ENCODE data around the gene PARP12. TPM values are rescaled to one million over a fixed set of nuclear protein-coding genes. Genes with fewer than 3 reads are reported as not detected.
"Not testable (repeated sequence)": the region's sequence is repeated elsewhere in the genome, so short reads cannot be mapped to it uniquely, and the experiment has no call there.

PARP12 gene, protein sequence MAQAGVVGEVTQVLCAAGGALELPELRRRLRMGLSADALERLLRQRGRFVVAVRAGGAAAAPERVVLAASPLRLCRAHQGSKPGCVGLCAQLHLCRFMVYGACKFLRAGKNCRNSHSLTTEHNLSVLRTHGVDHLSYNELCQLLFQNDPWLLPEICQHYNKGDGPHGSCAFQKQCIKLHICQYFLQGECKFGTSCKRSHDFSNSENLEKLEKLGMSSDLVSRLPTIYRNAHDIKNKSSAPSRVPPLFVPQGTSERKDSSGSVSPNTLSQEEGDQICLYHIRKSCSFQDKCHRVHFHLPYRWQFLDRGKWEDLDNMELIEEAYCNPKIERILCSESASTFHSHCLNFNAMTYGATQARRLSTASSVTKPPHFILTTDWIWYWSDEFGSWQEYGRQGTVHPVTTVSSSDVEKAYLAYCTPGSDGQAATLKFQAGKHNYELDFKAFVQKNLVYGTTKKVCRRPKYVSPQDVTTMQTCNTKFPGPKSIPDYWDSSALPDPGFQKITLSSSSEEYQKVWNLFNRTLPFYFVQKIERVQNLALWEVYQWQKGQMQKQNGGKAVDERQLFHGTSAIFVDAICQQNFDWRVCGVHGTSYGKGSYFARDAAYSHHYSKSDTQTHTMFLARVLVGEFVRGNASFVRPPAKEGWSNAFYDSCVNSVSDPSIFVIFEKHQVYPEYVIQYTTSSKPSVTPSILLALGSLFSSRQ
- total RNA-seq = 10 to 100 TPM; 21.9 to 46.4 TPM

DNA sequence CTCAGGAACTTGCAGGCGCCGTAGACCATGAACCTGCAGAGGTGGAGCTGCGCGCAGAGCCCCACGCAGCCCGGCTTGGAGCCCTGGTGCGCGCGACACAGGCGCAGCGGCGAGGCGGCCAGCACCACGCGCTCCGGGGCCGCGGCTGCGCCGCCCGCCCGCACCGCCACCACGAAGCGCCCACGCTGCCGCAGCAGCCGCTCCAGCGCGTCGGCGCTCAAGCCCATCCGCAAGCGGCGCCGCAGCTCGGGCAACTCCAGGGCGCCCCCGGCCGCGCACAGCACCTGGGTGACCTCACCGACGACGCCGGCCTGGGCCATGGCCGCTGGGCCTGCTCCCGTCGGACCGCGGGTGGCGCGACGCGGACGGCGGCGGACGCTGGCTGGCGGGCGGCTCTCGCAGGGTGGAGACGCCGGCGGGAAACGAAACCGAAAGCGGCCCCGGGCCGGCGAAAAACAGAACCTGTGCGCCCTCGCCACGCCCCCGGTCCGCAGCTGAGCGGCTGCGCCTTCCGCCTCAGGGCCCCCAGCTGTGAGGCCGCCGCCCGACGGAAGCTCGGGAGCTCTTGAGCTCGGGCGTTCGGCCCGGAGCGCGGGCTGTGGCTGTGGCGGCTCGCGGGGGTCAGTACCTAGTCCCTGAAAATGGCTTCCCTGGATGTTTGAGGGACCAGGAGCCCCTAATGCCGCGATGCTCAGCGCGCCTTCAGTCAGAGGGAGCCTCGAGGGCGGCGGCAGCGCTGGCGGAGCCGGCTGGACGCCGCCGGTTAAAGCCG lies at the start of gene PARP12:
PARP12 (minus strand) TSS at position 424 of the 772 bp plus-strand sequence; CDS start at position 320, 104 bp downstream.
- peak; percentile 82 for DNase-seq (ENCODE audit: low spot score)
- Histone ChIP-seq H3K27ac (peak within 1 kb of the TSS; percentile 91 to 93), H3K27me3 (replicated peaks; ENCODE audit: insufficient read depth) (no peaks in the 10 kb centered on the region), H3K4me1 (replicated peaks) (peaks cover 7% of the 10 kb centered on the region), H3K4me3 (peak within 1 kb of the TSS; percentile 74 to 75), H3K9me3 (no peaks in the 10 kb centered on the region), H3K36me3 (no peaks in the 10 kb centered on the region)
- 0% methylated on average over 60 of the region's 106 CpGs for WGBS
- TF ChIP-seq, protein P1, sequence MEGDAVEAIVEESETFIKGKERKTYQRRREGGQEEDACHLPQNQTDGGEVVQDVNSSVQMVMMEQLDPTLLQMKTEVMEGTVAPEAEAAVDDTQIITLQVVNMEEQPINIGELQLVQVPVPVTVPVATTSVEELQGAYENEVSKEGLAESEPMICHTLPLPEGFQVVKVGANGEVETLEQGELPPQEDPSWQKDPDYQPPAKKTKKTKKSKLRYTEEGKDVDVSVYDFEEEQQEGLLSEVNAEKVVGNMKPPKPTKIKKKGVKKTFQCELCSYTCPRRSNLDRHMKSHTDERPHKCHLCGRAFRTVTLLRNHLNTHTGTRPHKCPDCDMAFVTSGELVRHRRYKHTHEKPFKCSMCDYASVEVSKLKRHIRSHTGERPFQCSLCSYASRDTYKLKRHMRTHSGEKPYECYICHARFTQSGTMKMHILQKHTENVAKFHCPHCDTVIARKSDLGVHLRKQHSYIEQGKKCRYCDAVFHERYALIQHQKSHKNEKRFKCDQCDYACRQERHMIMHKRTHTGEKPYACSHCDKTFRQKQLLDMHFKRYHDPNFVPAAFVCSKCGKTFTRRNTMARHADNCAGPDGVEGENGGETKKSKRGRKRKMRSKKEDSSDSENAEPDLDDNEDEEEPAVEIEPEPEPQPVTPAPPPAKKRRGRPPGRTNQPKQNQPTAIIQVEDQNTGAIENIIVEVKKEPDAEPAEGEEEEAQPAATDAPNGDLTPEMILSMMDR (IDR thresholded peaks at IDR 0.05) = peak in 1 of 4 experiments; percentile 12
- TF ChIP-seq POLR2AphosphoS5 (IDR thresholded peaks at IDR 0.05) = peak; percentile 34
- TF ChIP-seq POLR2A (IDR thresholded peaks at IDR 0.05) = peak; percentile 54
- intact Hi-C loops (cut with DNase I) = loop anchor here (10.0 kb wide), 1 partner anchor 698 kb away; no protein-coding TSS in a partner anchor

DNA sequence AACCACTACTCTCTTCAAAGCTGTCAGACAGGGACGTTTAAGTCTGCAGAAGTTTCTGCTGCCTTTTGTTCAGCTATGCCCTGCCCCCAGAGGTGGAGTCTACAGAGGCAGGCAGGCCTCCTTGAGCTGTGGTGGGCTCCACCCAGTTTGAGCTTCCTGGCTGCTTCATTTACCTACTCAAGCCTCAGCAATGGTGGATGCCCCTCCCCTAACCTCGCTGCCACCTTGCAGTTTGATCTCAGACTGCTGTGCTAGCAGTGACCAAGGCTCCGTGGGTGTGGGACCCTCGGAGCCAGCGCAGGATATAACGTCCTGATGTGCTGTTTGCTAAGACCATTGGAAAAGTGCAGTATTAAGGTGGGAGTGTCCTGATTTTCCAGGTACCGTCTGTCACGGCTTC lies 46.0 kb upstream of the PARP12 start:
- H3K9me3 ChIP-seq; DNase-seq (ENCODE audit: low spot score); H3K27me3 ChIP-seq (replicated peaks; ENCODE audit: insufficient read depth); H3K36me3 ChIP-seq; H3K27ac ChIP-seq; H3K4me1 ChIP-seq (replicated peaks); intact Hi-C loops (cut with DNase I); H3K4me3 ChIP-seq: not testable (repeated sequence)
- WGBS = 87% methylated on average over 8 of the region's 8 CpGs

DNA sequence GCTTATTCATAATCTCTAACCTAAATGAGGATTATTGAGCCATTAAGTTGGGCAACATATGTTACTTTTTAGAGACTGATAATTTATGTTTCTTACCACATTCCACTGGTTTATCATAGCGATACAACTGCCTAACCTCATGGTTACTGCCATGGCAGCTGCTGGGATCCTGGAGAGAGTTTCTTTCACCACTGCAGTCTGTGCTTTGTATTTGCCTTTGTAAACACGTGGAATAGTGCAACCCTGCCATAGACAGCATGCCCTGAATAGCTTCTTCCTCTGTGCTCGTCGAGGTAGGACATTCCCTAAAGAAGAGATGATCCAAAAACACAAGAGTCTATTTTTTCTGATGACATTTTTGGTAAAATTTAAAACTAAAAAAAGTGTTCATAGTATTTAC lies 33.7 kb upstream of the PARP12 start:
- peaks cover 0 to 5% of the 10 kb centered on the region in 2 donors for H3K36me3 ChIP-seq
- H3K4me3 ChIP-seq = no peak overlapping the region
- no peak for DNase-seq (ENCODE audit: low spot score)
- intact Hi-C loops (cut with DNase I) = no loop called here
- no peaks in the 10 kb centered on the region for H3K27me3 ChIP-seq (replicated peaks; ENCODE audit: insufficient read depth)
- H3K9me3 ChIP-seq = no peaks in the 10 kb centered on the region
- TF ChIP-seq POLR2AphosphoS5 (IDR thresholded peaks at IDR 0.05) = no peak
- no peak for TF ChIP-seq POLR2A (IDR thresholded peaks at IDR 0.05)
- TF ChIP-seq, protein P1 (IDR thresholded peaks at IDR 0.05) = no peak
- no peaks in the 10 kb centered on the region for H3K4me1 ChIP-seq (replicated peaks)
- 80% methylated on average over 4 of the region's 4 CpGs for WGBS
- H3K27ac ChIP-seq = no peak overlapping the region

DNA sequence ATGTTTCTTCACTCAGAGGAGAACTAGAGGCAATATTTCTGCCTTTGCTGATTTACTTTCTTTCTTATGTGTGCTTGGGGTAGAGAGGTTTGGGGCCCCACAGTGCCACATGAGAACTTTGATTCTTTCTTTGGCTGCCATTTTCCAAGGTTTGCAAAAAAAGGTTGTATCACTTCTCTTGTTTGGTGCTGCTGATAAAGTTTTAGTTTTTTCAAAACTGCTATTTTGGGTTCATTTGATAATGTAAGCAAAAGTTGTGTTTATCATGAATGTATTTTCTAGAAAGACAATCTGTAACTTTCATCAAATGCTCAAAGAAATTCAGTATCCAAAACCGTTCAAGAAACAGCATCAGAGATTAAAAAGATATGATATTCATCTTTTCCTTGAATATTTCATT lies 30.6 kb upstream of the PARP12 start:
- WGBS = 68% methylated on average over 1 of the region's 1 CpG
- no peak overlapping the region for H3K27ac ChIP-seq
- H3K9me3 ChIP-seq = no peaks in the 10 kb centered on the region
- no peak overlapping the region for H3K4me3 ChIP-seq
- intact Hi-C loops (cut with DNase I) = no loop called here
- TF ChIP-seq POLR2AphosphoS5 (IDR thresholded peaks at IDR 0.05) (no peak), POLR2A (IDR thresholded peaks at IDR 0.05) (no peak)
- TF ChIP-seq, protein P1 (IDR thresholded peaks at IDR 0.05) = no peak
- no peaks in the 10 kb centered on the region for H3K27me3 ChIP-seq (replicated peaks; ENCODE audit: insufficient read depth)
- H3K36me3 ChIP-seq = peaks cover 0 to 5% of the 10 kb centered on the region in 2 donors
- H3K4me1 ChIP-seq (replicated peaks) = no peaks in the 10 kb centered on the region
- DNase-seq (ENCODE audit: low spot score) = no peak

DNA sequence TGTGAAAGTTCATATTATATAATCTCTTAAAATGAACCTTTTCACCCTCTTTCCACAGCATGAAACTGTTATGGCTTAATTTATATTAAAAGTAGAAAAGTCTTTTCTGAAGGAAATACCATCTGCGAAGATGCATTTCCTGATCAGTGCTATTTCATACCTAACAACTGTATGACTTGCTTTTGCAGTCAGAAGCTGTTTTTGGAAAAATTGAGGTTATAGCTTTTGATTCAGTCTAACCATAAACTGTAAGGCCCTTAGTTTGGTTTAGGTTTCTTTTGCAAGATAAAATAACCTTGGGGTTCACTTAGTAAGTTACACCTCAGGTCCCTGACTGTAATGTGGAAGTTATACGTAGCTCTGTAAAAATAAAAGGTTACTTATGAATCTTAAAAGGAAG lies 22.7 kb upstream of the PARP12 start:
- 84% methylated on average over 2 of the region's 2 CpGs for WGBS
- intact Hi-C loops (cut with DNase I) = no loop called here
- H3K4me3 ChIP-seq = no peak overlapping the region

More for the DNA sequence above, 22.7 kb upstream of the PARP12 start:
- Histone ChIP-seq H3K9me3 (no peaks in the 10 kb centered on the region), H3K27me3 (replicated peaks; ENCODE audit: insufficient read depth) (no peaks in the 10 kb centered on the region), H3K36me3 (no peaks in the 10 kb centered on the region), H3K4me1 (replicated peaks) (no peaks in the 10 kb centered on the region), H3K27ac (no peak overlapping the region)
- DNase-seq (ENCODE audit: low spot score) = no peak
- TF ChIP-seq POLR2AphosphoS5 (IDR thresholded peaks at IDR 0.05) = no peak
- no peak for TF ChIP-seq POLR2A (IDR thresholded peaks at IDR 0.05)
- TF ChIP-seq, protein P1 (IDR thresholded peaks at IDR 0.05) = no peak

All from prostate gland (tissue), 2 donors.